PC-9 (cell line): ENCODE data around the gene TIMM23. TPM values are rescaled to one million over a fixed set of nuclear protein-coding genes. Genes with fewer than 3 reads are reported as not detected.

Experiments used
- BruUV-seq: library from RNA; stranded (reverse); fragments of 400-500 nt; replicated peaks from 2 replicates; lab custom pipeline; 2021; lab: Mats Ljungman, UMichigan
- CTCF ChIA-PET: fragments of 300-600 bp; sonication (Branson Sonifier 250); formaldehyde crosslinking; loops from one replicate; lab custom pipeline; 2022; ENCODE audit warnings: antibody characterized with exemption; lab: Charles Lee
- POLR2A ChIA-PET: fragments of 300-600 bp; sonication (Branson Sonifier 250); formaldehyde crosslinking; loops from one replicate; lab custom pipeline; 2022; ENCODE audit warnings: antibody characterized with exemption; ENCODE audit not compliant: unreplicated experiment; lab: Charles Lee
- DNase-seq, 2 experiments: peaks; one replicate each; pipeline versions ENCODE4 v3.0.0 to v3.0.0-alpha.2; 2015 to 2022; ENCODE audit warnings: mixed read lengths in 1 of 2
- H2AFZ ChIP-seq: fragments of 200-600 bp; sonication (generic); 2 replicates; pipeline ENCODE4 v1.8.1; 2017; ENCODE audit warnings: antibody characterized with exemption
- H3F3A ChIP-seq: fragments of 200-600 bp; sonication (generic); 2 replicates; pipeline ENCODE4 v1.8.1; 2017; ENCODE audit warnings: antibody characterized with exemption, mild to moderate bottlenecking, low read depth; ENCODE audit not compliant: insufficient read depth
- H3K27ac ChIP-seq: fragments of 200-600 bp; sonication (generic); 2 replicates; pipeline ENCODE4 v1.6.1; 2016; ENCODE audit warnings: mixed run types
- H3K27me3 ChIP-seq: fragments of 200-600 bp; sonication (generic); 2 replicates; pipeline ENCODE4 v1.6.1; 2016; ENCODE audit warnings: low read depth, mixed run types; ENCODE audit not compliant: insufficient read depth
- H3K36me3 ChIP-seq: fragments of 200-600 bp; sonication (generic); 2 replicates; pipeline ENCODE4 v1.6.1; 2016; ENCODE audit warnings: low read depth, mixed run types
- H3K4me1 ChIP-seq: fragments of 200-600 bp; sonication (generic); replicated peaks from 2 replicates; pipeline ENCODE4 v1.6.1; 2016; ENCODE audit warnings: mixed run types; ENCODE audit not compliant: insufficient read depth
- H3K4me2 ChIP-seq: fragments of 200-600 bp; sonication (generic); 2 replicates; pipeline ENCODE4 v1.6.1; 2017; ENCODE audit warnings: mixed run types
- H3K4me3 ChIP-seq: fragments of 200-600 bp; sonication (generic); 2 replicates; pipeline ENCODE4 v1.6.1; 2016; ENCODE audit warnings: mixed run types
- H3K79me2 ChIP-seq: fragments of 200-600 bp; sonication (generic); 2 replicates; pipeline ENCODE4 v1.6.1; 2017; ENCODE audit warnings: low read depth, mixed run types
- H3K9me2 ChIP-seq: fragments of 200-600 bp; sonication (generic); 2 replicates; pipeline ENCODE4 v1.8.1; 2017; ENCODE audit warnings: mild to moderate bottlenecking; ENCODE audit not compliant: insufficient read depth
- H3K9me3 ChIP-seq: fragments of 200-600 bp; sonication (generic); 2 replicates; pipeline ENCODE4 v1.8.1; 2016; ENCODE audit warnings: low read depth; ENCODE audit not compliant: insufficient read depth
- H4K20me1 ChIP-seq: fragments of 200-600 bp; sonication (generic); 2 replicates; pipeline ENCODE4 v1.8.1; 2017; ENCODE audit not compliant: insufficient read depth
- EZH2 ChIP-seq: fragments of 200-600 bp; sonication (generic); IDR thresholded peaks from 2 replicates; pipeline ENCODE4 v1.8.0; 2017; ENCODE audit warnings: antibody characterized with exemption, low read depth
- intact Hi-C: fragments of 100-400 bp; cut with micrococcal nuclease; formaldehyde crosslinking; loops from one replicate; pipeline ENCODE4 v1.10.0; 2022; ENCODE audit not compliant: unreplicated experiment
- total RNA-seq: library from RNA; stranded (reverse); gene quantifications from 2 replicates; pipeline ENCODE4 v1.2.3, GENCODE V29; 2021
- TF ChIP-seq, protein P1 (sequence below): fragments of 200-600 bp; sonication (generic); conservative IDR thresholded peaks from 2 replicates; pipeline ENCODE4 v1.6.1; 2017; ENCODE audit warnings: mixed run types, antibody characterized with exemption, mild to moderate bottlenecking, moderate library complexity

TIMM23 gene
- total RNA-seq, 1 experiment from 2014 or later, result 82.4 TPM

DNA sequence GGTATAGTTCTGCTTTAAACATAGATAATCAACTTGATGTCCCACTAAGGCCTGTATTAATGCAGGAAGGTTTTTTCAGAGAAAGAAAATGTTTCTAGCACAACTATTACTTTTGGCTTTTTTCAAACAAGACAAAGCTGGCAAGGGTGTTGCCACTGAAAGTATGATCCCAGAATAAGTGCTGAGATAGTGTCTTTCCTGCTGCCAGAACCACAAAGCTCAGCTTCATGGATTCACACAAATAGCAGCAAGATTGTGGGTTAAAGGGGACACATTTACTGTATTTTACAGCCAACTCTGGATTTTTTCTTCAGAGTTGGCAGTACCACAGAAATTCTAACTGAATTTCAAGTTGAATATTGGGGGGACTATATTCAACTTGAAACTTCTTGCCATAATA, 53.8 kb downstream of the TIMM23 start:
- intact Hi-C loops, result loop anchor here (5.0 to 10.0 kb wide), 2 partner anchors 561 to 774 kb away; no protein-coding TSS in a partner anchor
- CTCF ChIA-PET, result no interaction called here
- Histone ChIP-seq H3K4me1 (peaks cover 37% of the 10 kb centered on the region), H3K27me3 (no peaks in the 10 kb centered on the region), H3K27ac (no peak overlapping the region), H3K4me2 (0 out of 2 replicates have a peak overlapping the region, but pooled peaks have one; percentile 9), H3K36me3 (0 out of 2 replicates have a peak, but pooled peaks cover 6% of the 10 kb centered on the region), H4K20me1 (peaks cover 58% of the 10 kb centered on the region), H3F3A (peaks cover 35% of the 10 kb centered on the region), H3K4me3 (no peak overlapping the region), H3K9me3 (no peaks in the 10 kb centered on the region), H2AFZ (no peak overlapping the region), H3K9me2 (no peaks in the 10 kb centered on the region), H3K79me2 (peaks cover 89% of the 10 kb centered on the region)
- TF ChIP-seq, protein P1, sequence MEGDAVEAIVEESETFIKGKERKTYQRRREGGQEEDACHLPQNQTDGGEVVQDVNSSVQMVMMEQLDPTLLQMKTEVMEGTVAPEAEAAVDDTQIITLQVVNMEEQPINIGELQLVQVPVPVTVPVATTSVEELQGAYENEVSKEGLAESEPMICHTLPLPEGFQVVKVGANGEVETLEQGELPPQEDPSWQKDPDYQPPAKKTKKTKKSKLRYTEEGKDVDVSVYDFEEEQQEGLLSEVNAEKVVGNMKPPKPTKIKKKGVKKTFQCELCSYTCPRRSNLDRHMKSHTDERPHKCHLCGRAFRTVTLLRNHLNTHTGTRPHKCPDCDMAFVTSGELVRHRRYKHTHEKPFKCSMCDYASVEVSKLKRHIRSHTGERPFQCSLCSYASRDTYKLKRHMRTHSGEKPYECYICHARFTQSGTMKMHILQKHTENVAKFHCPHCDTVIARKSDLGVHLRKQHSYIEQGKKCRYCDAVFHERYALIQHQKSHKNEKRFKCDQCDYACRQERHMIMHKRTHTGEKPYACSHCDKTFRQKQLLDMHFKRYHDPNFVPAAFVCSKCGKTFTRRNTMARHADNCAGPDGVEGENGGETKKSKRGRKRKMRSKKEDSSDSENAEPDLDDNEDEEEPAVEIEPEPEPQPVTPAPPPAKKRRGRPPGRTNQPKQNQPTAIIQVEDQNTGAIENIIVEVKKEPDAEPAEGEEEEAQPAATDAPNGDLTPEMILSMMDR, result no peak
- no peak for TF ChIP-seq EZH2
- no peak for DNase-seq
- POLR2A ChIA-PET, result no interaction called here
- BruUV-seq, result no TSS peak

DNA sequence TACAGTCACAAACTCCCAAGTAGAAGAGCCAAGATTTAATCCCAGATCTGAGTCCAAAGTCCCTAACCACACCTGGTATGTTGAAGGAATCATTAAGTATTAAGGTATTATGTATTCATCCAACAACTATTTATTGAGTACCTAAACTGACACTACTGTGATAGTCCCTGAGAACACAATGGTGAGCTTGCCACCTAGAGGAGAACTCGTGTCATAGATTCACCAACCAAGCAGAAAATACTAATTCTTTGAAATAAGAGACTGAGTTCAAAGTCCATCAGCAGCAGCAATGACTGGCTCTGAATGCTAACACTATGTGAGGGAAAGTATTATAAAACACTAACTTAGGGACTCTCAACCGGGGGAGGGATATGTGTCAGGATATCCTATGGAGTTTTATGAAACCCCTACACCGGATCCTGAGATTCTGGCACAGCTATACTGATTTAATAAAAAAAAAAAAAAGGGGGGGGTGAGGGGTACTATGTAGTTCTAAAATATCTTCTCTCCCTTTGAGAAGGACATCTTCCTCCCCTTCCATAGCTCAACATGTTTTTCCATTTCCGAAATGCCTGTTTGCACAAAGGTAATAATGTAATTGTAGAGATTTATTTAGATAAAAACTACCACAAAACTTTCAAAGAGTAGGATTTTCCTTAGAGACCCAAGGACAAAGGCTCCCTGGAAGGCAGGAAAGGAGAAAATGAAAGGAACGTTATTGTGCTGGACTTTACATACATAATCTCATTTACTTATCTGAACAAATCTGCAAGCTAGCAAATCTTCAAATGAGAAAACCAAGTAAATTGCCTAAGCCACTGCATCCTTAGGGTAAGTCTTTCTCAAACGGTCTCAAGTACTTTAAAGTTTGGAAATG, 56.5 kb downstream of the TIMM23 start:
- intact Hi-C loops, result loop anchor here (5.0 to 10.0 kb wide), 2 partner anchors 564 to 777 kb away; no protein-coding TSS in a partner anchor

DNA sequence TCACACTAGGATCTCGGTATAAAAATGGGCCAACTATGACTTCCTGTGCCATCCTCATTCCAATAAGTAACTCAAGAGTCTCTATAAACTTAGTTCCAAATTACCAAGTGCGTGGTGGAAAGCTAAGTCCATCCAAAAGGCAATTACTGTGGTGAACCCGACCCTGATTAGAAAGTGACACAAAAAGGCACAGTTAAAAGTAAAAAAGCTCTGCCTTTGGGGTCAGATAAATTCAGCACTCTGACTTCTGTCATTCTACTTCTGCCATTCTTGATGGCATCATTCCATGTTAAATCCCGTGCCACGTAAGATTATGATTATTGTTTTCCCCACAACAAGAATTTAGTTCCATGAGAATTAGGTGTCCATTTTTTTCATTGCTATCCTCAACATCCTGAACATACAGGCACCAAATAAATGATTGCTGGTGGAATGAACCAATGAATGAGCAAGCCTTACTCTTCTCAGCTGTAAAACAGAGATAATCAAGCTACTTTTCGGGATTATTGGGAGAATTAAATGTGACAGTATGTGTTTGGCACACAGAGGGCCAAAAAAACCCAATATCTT, 57.3 kb downstream of the TIMM23 start:
- DNase-seq, result no peak
- H3K79me2 ChIP-seq, result peaks cover 57% of the 10 kb centered on the region
- peaks cover 4% of the 10 kb centered on the region for H3F3A ChIP-seq
- BruUV-seq, result TSS peak; percentile 46
- peak overlapping the region; percentile 94 for H3K4me2 ChIP-seq
- peak overlapping the region; percentile 62 for H3K27ac ChIP-seq
- H3K9me3 ChIP-seq, result no peaks in the 10 kb centered on the region
- H3K27me3 ChIP-seq, result no peaks in the 10 kb centered on the region
- ChIA-PET CTCF (no interaction called here), POLR2A (no interaction called here)
- H3K9me2 ChIP-seq, result no peaks in the 10 kb centered on the region
- H3K4me3 ChIP-seq, result peak overlapping the region; percentile 97
- H4K20me1 ChIP-seq, result peaks cover 44% of the 10 kb centered on the region
- H3K36me3 ChIP-seq, result 0 out of 2 replicates have a peak, but pooled peaks cover 6% of the 10 kb centered on the region
- TF ChIP-seq EZH2, result no peak
- TF ChIP-seq, protein P1, result no peak
- peaks cover 28% of the 10 kb centered on the region for H3K4me1 ChIP-seq
- H2AFZ ChIP-seq, result peak overlapping the region; percentile 80
- intact Hi-C loops, result loop anchor here (5.0 to 10.0 kb wide), 3 partner anchors 565 to 792 kb away; no protein-coding TSS in a partner anchor

More for the DNA sequence above, 56.5 kb downstream of the TIMM23 start:
- no peak overlapping the region for H3K27ac ChIP-seq
- no TSS peak for BruUV-seq
- no peaks in the 10 kb centered on the region for H3K9me2 ChIP-seq
- no peak overlapping the region for H2AFZ ChIP-seq
- CTCF ChIA-PET, result interaction anchor here (0.5 to 0.6 kb wide), 3 partner anchors 16 to 779 kb away, joined by 5 to 14 read pairs (median 7); no protein-coding TSS in a partner anchor
- TF ChIP-seq, protein P1, result peak; percentile 85
- no peak for TF ChIP-seq EZH2
- DNase-seq, result peak; percentile 25 to 85
- 0 out of 2 replicates have a peak, but pooled peaks cover 6% of the 10 kb centered on the region for H3K36me3 ChIP-seq
- peak overlapping the region; percentile 94 for H3K4me2 ChIP-seq
- POLR2A ChIA-PET, result no interaction called here
- peaks cover 49% of the 10 kb centered on the region for H4K20me1 ChIP-seq
- H3F3A ChIP-seq, result peaks cover 11% of the 10 kb centered on the region
- peaks cover 27% of the 10 kb centered on the region for H3K4me1 ChIP-seq
- H3K79me2 ChIP-seq, result peaks cover 64% of the 10 kb centered on the region
- no peaks in the 10 kb centered on the region for H3K9me3 ChIP-seq
- no peaks in the 10 kb centered on the region for H3K27me3 ChIP-seq
- H3K4me3 ChIP-seq, result peak overlapping the region; percentile 97
